Common myeloid progenitor, CD34-positive (primary cell): ENCODE data around the gene ANP32B.
"Not testable (repeated sequence)": the region's sequence is repeated elsewhere in the genome, so short reads cannot be mapped to it uniquely, and the experiment has no call there.

Experiments
- CTCF ChIA-PET: fragments of 350-600 bp; sonication (Branson Sonifier 250); formaldehyde crosslinking; loops from one replicate; lab custom pipeline; 2021; ENCODE audit warnings: antibody characterized with exemption; lab: Charles Lee
- POLR2A ChIA-PET: fragments of 350-600 bp; sonication (Branson Sonifier 250); formaldehyde crosslinking; loops from one replicate; lab custom pipeline; 2021; ENCODE audit warnings: antibody characterized with exemption; lab: Charles Lee
- DNase-seq, 3 donors: peaks; one replicate each; pipeline versions ENCODE4 v3.0.0 to v3.0.0-alpha.2; 2013
- H3K27ac ChIP-seq, 2 experiments: 1 replicate in 1 of 2; 2 replicates in 1 of 2; pipeline ENCODE4 v1.7.0; 2013; ENCODE audit warnings: inconsistent platforms in 2 of 2, low read length in 2 of 2, mild to moderate bottlenecking in 2 of 2, low read depth in 1 of 2, moderate library complexity in 1 of 2; ENCODE audit not compliant: severe bottlenecking in 2 of 2, insufficient read depth in 1 of 2, poor library complexity in 1 of 2
- H3K27me3 ChIP-seq, 5 experiments: replicated peaks in 2 of 5; 1 replicate in 3 of 5; 2 replicates in 2 of 5; pipeline versions ENCODE4 v1.6.1 to v1.7.0; 2013; ENCODE audit warnings: low read length in 4 of 5, mild to moderate bottlenecking in 2 of 5, moderate library complexity in 2 of 5, inconsistent platforms in 1 of 5; ENCODE audit not compliant: insufficient read depth in 5 of 5, control insufficient read depth in 4 of 5
- H3K36me3 ChIP-seq, 4 experiments: 1 replicate in 2 of 4; 2 replicates in 2 of 4; pipeline versions ENCODE4 v1.6.1 to v1.7.0; 2013; ENCODE audit warnings: low read length in 3 of 4, control low read depth in 1 of 4, mild to moderate bottlenecking in 1 of 4; ENCODE audit not compliant: control insufficient read depth in 4 of 4, insufficient read depth in 4 of 4
- H3K4me1 ChIP-seq, 4 experiments: 1 replicate in 3 of 4; 2 replicates in 1 of 4; pipeline versions ENCODE4 v1.6.1 to v1.7.1; 2013; ENCODE audit warnings: low read length in 3 of 4, mild to moderate bottlenecking in 3 of 4, control low read depth in 1 of 4, inconsistent platforms in 1 of 4, moderate library complexity in 1 of 4; ENCODE audit not compliant: control insufficient read depth in 4 of 4, insufficient read depth in 4 of 4; ENCODE audit errors: control extremely low read depth in 1 of 4
- H3K4me3 ChIP-seq, 7 experiments: 1 replicate in 4 of 7; 2 replicates in 3 of 7; pipeline versions ENCODE4 v1.5.1 to v1.7.0; 2013; ENCODE audit warnings: mild to moderate bottlenecking in 7 of 7, low read length in 6 of 7, moderate library complexity in 6 of 7, inconsistent platforms in 2 of 7, low read depth in 2 of 7, control low read depth in 1 of 7; ENCODE audit not compliant: insufficient read depth in 4 of 7, control insufficient read depth in 1 of 7; ENCODE audit errors: extremely low read depth in 1 of 7
- H3K9me3 ChIP-seq, 5 experiments: 1 replicate in 4 of 5; 2 replicates in 1 of 5; pipeline versions ENCODE4 v1.6.1 to v1.7.1; 2013; ENCODE audit warnings: low read length in 4 of 5, mild to moderate bottlenecking in 2 of 5, inconsistent platforms in 1 of 5, low read depth in 1 of 5, moderate library complexity in 1 of 5; ENCODE audit not compliant: control insufficient read depth in 4 of 5, insufficient read depth in 2 of 5; ENCODE audit errors: control extremely low read depth in 1 of 5
- WGBS: methylation state at CpG from one replicate; pipeline ENCODE4 v1.1.5; 2013; ENCODE audit not compliant: insufficient coverage; 5-methylcytosine and 5-hydroxymethylcytosine counted together

The ANP32B gene

GRCh38 chr9:98017306-98017705 lies 34.2 kb downstream of the ANP32B start:
- Histone ChIP-seq H3K27me3 (no peaks in the 10 kb centered on the region), H3K36me3 (peaks cover 34 to 90% (median 62%) of the 10 kb centered on the region in 4 experiments), H3K4me1 (no peaks in the 10 kb centered on the region), H3K27ac (no peak overlapping the region), H3K9me3 (no peaks in the 10 kb centered on the region), H3K4me3 (no peak overlapping the region)
- ChIA-PET POLR2A (interaction anchor here (0.6 kb wide), 1 partner anchor 9 kb away, joined by 3 read pairs; no protein-coding TSS in a partner anchor), CTCF (interaction anchor here (0.9 to 12.3 kb wide), 6 partner anchors 12 to 93 kb away, joined by 3 to 93 read pairs (median 8); no protein-coding TSS in a partner anchor)
- WGBS, result 93% methylated on average over 1 of the region's 1 CpG
- no peak for DNase-seq

- H3K4me1 ChIP-seq, result no peaks in the 10 kb centered on the region
- CTCF ChIA-PET, result interaction anchor here (0.7 to 12.3 kb wide), 5 partner anchors 11 to 94 kb away, joined by 3 to 93 read pairs (median 10); no protein-coding TSS in a partner anchor
- WGBS, result 98% methylated on average over 5 of the region's 5 CpGs
- H3K9me3 ChIP-seq, result no peaks in the 10 kb centered on the region
- no peaks in the 10 kb centered on the region for H3K27me3 ChIP-seq
- no peak for DNase-seq
- no peak overlapping the region for H3K4me3 ChIP-seq
- no peak overlapping the region for H3K27ac ChIP-seq
- POLR2A ChIA-PET, result no interaction called here
- H3K36me3 ChIP-seq, result peaks cover 31 to 80% (median 59%) of the 10 kb centered on the region in 4 experiments
Observed at GRCh38 chr9:98018347-98018746, 35.2 kb downstream of the ANP32B start.

GRCh38 chr9:98019098-98019497 lies 36.0 kb downstream of the ANP32B start:
- POLR2A ChIA-PET, result no interaction called here
- no peak overlapping the region for H3K4me3 ChIP-seq
- no peak for DNase-seq
- H3K4me1 ChIP-seq, result no peaks in the 10 kb centered on the region
- H3K36me3 ChIP-seq, result peaks cover 28 to 73% (median 52%) of the 10 kb centered on the region in 4 experiments
- no peaks in the 10 kb centered on the region for H3K27me3 ChIP-seq
- CTCF ChIA-PET, result interaction anchor here (1.4 to 12.3 kb wide), 5 partner anchors 11 to 95 kb away, joined by 3 to 93 read pairs (median 10); no protein-coding TSS in a partner anchor
- H3K27ac ChIP-seq, result no peak overlapping the region
- no peaks in the 10 kb centered on the region for H3K9me3 ChIP-seq
- 86% methylated on average over 4 of the region's 4 CpGs for WGBS

- H3K27me3 ChIP-seq, H3K9me3 ChIP-seq, H3K4me3 ChIP-seq, DNase-seq, H3K27ac ChIP-seq, H3K4me1 ChIP-seq, POLR2A ChIA-PET: not testable (repeated sequence)
- WGBS, result 93% methylated on average over 4 of the region's 5 CpGs
- peaks cover 26 to 68% (median 47%) of the 10 kb centered on the region in 4 experiments for H3K36me3 ChIP-seq
- CTCF ChIA-PET, result interaction anchor here (1.0 to 12.3 kb wide), 7 partner anchors 9 to 96 kb away, joined by 4 to 93 read pairs (median 6); no protein-coding TSS in a partner anchor
Observed at GRCh38 chr9:98019869-98020268, 36.7 kb downstream of the ANP32B start.

DNA sequence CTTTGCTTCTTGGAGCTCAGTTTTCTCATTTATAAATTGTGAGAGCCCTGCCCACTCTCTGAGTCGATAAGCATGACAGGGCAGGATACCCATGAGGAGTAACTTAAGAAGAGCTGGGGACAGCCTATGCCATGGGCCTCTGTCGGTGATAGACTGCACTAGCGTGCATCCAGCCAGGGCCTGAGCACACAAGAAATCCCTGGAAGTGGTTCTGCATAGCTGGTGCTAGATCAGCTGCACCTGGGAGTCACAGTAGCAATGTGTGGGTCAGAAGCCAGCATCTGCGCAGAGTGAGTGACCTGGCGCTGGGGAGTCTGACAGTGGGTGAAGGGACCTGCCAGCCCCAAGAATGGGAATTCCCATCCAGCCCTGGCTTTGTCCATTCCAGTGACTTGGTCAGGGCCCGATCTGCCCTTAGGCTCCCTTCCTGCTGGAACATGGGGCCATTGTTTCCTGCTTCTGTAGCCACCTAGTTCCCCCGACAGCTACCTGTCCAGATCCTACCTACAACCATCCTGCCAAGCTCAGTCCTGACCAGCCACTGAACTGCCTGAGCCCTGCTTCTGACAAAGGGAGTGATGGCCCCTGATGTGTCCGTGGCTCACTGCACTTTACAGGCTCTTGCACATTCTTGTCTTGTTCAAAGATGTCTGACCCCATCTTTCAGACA lies 37.5 kb downstream of the ANP32B start:
- Histone ChIP-seq H3K27me3 (no peaks in the 10 kb centered on the region), H3K36me3 (peaks cover 24 to 61% (median 41%) of the 10 kb centered on the region in 4 experiments), H3K4me1 (no peaks in the 10 kb centered on the region), H3K4me3 (no peak overlapping the region), H3K9me3 (no peaks in the 10 kb centered on the region), H3K27ac (no peak overlapping the region)
- POLR2A ChIA-PET, result no interaction called here
- CTCF ChIA-PET, result interaction anchor here (1.0 to 12.3 kb wide), 7 partner anchors 10 to 24 kb away, joined by 3 to 93 read pairs (median 5); no protein-coding TSS in a partner anchor
- DNase-seq, result no peak
- 98% methylated on average over 8 of the region's 8 CpGs for WGBS

DNA sequence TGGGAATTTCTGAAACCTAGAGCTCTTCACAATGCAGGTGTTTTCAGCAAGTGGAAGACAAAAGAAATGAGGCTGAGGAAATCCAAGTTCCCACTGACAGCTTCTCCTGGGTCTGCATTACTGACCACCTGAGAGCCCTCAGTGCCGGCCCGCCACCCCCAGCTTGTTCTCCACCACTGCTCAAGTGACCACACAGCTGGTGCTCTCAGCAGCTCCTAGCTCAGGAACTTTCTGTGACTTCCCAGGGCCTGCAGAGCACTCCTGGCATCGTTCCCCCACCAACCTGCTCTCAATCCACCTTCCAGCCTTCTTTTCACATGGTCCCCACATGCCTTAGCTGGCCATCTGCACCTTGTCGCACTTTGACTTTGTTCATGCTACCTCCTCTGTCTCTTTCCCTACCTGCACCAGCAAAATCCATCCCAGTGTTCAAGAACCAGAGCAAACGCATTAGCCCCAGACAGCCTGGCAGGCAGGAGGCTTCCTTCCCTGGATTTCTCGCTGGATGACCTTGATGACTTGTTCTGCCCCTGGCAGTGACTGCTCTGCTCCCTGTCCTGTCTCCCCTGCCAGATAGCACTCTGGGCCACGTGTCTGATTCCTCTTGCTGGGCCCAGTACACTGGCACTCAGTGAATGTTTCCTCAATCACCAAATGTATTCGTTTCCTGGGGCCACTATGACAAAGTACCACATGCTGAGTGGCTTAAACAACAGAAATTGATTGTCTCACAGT lies 38.3 kb downstream of the ANP32B start:
- Histone ChIP-seq H3K27me3 (no peaks in the 10 kb centered on the region), H3K9me3 (no peaks in the 10 kb centered on the region), H3K4me1 (peaks cover 0 to 5% (median 0%) of the 10 kb centered on the region in 4 experiments), H3K36me3 (peaks cover 18 to 52% (median 36%) of the 10 kb centered on the region in 4 experiments), H3K4me3 (no peak overlapping the region), H3K27ac (no peak overlapping the region)
- ChIA-PET CTCF (interaction anchor here (1.0 to 12.3 kb wide), 6 partner anchors 9 to 24 kb away, joined by 3 to 93 read pairs (median 6); no protein-coding TSS in a partner anchor), POLR2A (no interaction called here)
- no peak for DNase-seq
- WGBS, result 90% methylated on average over 7 of the region's 8 CpGs
